WTC11 (cell line): ENCODE results near the gene MRPL52. TPM values are rescaled to one million over a fixed set of nuclear protein-coding genes. Genes with fewer than 3 reads are reported as not detected.

ENCODE experiments used
- ATAC-seq: fragments of 200-7000 bp; cut with Tn5 transposase; 2 replicates; pipeline ENCODE4 v1.10.0; 2021; ENCODE audit warnings: mild to moderate bottlenecking, moderate library complexity
- CTCF ChIA-PET: fragments of 300-600 bp; sonication (Branson Sonifier 250); formaldehyde crosslinking; loops from one replicate; lab custom pipeline; 2021; ENCODE audit warnings: antibody characterized with exemption; lab: Charles Lee
- POLR2A ChIA-PET: fragments of 350-600 bp; sonication (Branson Sonifier 250); formaldehyde crosslinking; loops from one replicate; lab custom pipeline; 2021; ENCODE audit warnings: antibody characterized with exemption; lab: Charles Lee
- DNase-seq: peaks from one replicate; pipeline ENCODE4 v3.0.0; 2021; ENCODE audit warnings: low spot score
- H3K27ac Mint-ChIP-seq: 2 replicates; pipeline ENCODE4 v1.8.0; 2021; ENCODE audit warnings: mixed read lengths
- H3K27me3 Mint-ChIP-seq: 2 replicates; pipeline ENCODE4 v1.8.0; 2021; ENCODE audit warnings: low read depth, mild to moderate bottlenecking, moderate library complexity, mixed read lengths
- H3K36me3 Mint-ChIP-seq: 2 replicates; pipeline ENCODE4 v1.8.0; 2021; ENCODE audit warnings: mixed read lengths
- H3K4me1 Mint-ChIP-seq: 2 replicates; pipeline ENCODE4 v1.8.0; 2022; ENCODE audit warnings: mixed read lengths
- H3K4me3 Mint-ChIP-seq: 2 replicates; pipeline ENCODE4 v1.8.0; 2021; ENCODE audit warnings: mild to moderate bottlenecking, moderate library complexity, mixed read lengths
- H3K9me3 Mint-ChIP-seq: 2 replicates; pipeline ENCODE4 v1.8.0; 2021; ENCODE audit warnings: mixed read lengths
- ESRRA ChIP-seq: sonication (generic); formaldehyde crosslinking; IDR thresholded peaks from 2 replicates; pipeline ENCODE4 v1.8.1; 2022; ENCODE audit warnings: mild to moderate bottlenecking, missing genetic modification reagents, borderline replicate concordance
- FOXK1 ChIP-seq: sonication (generic); formaldehyde crosslinking; IDR thresholded peaks from 2 replicates; pipeline ENCODE4 v1.8.0; 2022; ENCODE audit warnings: mild to moderate bottlenecking, moderate library complexity, missing genetic modification reagents
- NFE2L1 ChIP-seq: sonication (generic); formaldehyde crosslinking; IDR thresholded peaks from 2 replicates; pipeline ENCODE4 v1.8.1; 2023; ENCODE audit warnings: missing genetic modification reagents
- SP1 ChIP-seq: sonication (generic); formaldehyde crosslinking; conservative IDR thresholded peaks from 2 replicates; pipeline ENCODE4 v1.8.1; 2022; ENCODE audit warnings: missing genetic modification reagents
- TEAD1 ChIP-seq: sonication (generic); formaldehyde crosslinking; IDR thresholded peaks from 2 replicates; pipeline ENCODE4 v1.8.0; 2022; ENCODE audit warnings: mild to moderate bottlenecking, missing genetic modification reagents
- ZNF232 ChIP-seq: sonication (generic); formaldehyde crosslinking; IDR thresholded peaks from 2 replicates; pipeline ENCODE4 v1.8.0; 2022; ENCODE audit warnings: mild to moderate bottlenecking, missing genetic modification reagents
- ZNF416 ChIP-seq: fragments of 250-450 bp; sonication (Bioruptor Pico); IDR thresholded peaks from 2 replicates; pipeline ENCODE4 v1.9.0; 2021; ENCODE audit warnings: mild to moderate bottlenecking, inconsistent platforms
- total RNA-seq: library from RNA; stranded (reverse); gene quantifications from 3 replicates; pipeline ENCODE4 v1.2.3, GENCODE V29; 2021
- TF ChIP-seq, protein P1 (sequence below): sonication (generic); formaldehyde crosslinking; IDR thresholded peaks from 2 replicates; pipeline ENCODE4 v1.8.1; 2023; ENCODE audit warnings: mild to moderate bottlenecking, missing genetic modification reagents, moderate library complexity
- TF ChIP-seq, protein P2 (sequence below): sonication (generic); formaldehyde crosslinking; IDR thresholded peaks from 2 replicates; pipeline ENCODE4 v1.8.0; 2022; ENCODE audit warnings: mild to moderate bottlenecking, missing genetic modification reagents
- TF ChIP-seq, protein P3 (sequence below): sonication (generic); formaldehyde crosslinking; IDR thresholded peaks from 2 replicates; pipeline ENCODE4 v1.8.1; 2022; ENCODE audit warnings: missing genetic modification reagents, borderline replicate concordance
- TF ChIP-seq, protein P4 (sequence below): sonication (generic); formaldehyde crosslinking; IDR thresholded peaks from 2 replicates; pipeline ENCODE4 v1.8.0; 2022; ENCODE audit warnings: mild to moderate bottlenecking, missing genetic modification reagents
- TF ChIP-seq, protein P5 (sequence below): sonication (generic); formaldehyde crosslinking; conservative IDR thresholded peaks from 2 replicates; pipeline ENCODE4 v1.8.1; 2022; ENCODE audit warnings: mild to moderate bottlenecking, missing genetic modification reagents
- TF ChIP-seq, protein P6 (sequence below): fragments of 250-450 bp; sonication (Bioruptor Pico); IDR thresholded peaks from 2 replicates; pipeline ENCODE4 v1.9.0; 2021; ENCODE audit warnings: mild to moderate bottlenecking

Gene MRPL52
- total RNA-seq, 1 experiment from 2014 or later = 170 TPM

DNA sequence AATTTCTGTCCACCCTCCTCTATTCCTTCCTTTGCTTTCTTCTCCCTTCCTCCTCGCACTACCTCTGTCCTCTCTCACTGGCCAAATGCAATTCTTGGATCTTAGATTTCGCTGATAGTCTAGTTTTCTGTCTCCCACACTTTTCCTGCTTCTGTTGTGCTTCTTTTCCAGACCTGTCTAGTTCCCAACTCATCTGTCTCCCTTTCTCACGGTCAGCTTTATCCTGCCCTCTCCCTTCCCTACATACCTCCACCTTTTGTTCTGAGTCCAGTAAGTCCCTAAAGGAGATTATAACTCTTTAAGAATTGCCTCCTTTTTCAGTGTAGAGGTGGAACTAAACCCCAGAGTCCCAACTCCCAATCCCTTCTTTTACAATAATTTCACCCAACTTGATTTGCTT lies 5.8 kb downstream of the MRPL52 start:
- DNase-seq (no peak), ATAC-seq (no peak)
- Mint-ChIP-seq H3K27me3 (no peaks in the 10 kb centered on the region; the same call in 1 of the 2 replicates), H3K36me3 (peaks cover 25% of the 10 kb centered on the region), H3K9me3 (no peaks in the 10 kb centered on the region), H3K4me1 (peaks cover 33% of the 10 kb centered on the region), H3K4me3 (peak overlapping the region; percentile 100), H3K27ac (peak overlapping the region; percentile 86)
- CTCF ChIA-PET = interaction anchor here (0.9 to 7.4 kb wide), 4 partner anchors 12 to 58 kb away, joined by 3 to 136 read pairs (median 49); no protein-coding TSS in a partner anchor
- TF ChIP-seq ZNF416 (CRISPR knock-in tag) (no peak), ESRRA (CRISPR knock-in tag) (no peak), FOXK1 (CRISPR knock-in tag) (no peak)
- TF ChIP-seq, protein P1, sequence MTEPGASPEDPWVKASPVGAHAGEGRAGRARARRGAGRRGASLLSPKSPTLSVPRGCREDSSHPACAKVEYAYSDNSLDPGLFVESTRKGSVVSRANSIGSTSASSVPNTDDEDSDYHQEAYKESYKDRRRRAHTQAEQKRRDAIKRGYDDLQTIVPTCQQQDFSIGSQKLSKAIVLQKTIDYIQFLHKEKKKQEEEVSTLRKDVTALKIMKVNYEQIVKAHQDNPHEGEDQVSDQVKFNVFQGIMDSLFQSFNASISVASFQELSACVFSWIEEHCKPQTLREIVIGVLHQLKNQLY = no peak
- POLR2A ChIA-PET = interaction anchor here (3.0 kb wide), 1 partner anchor 13 kb away, joined by 23 read pairs; no protein-coding TSS in a partner anchor

DNA sequence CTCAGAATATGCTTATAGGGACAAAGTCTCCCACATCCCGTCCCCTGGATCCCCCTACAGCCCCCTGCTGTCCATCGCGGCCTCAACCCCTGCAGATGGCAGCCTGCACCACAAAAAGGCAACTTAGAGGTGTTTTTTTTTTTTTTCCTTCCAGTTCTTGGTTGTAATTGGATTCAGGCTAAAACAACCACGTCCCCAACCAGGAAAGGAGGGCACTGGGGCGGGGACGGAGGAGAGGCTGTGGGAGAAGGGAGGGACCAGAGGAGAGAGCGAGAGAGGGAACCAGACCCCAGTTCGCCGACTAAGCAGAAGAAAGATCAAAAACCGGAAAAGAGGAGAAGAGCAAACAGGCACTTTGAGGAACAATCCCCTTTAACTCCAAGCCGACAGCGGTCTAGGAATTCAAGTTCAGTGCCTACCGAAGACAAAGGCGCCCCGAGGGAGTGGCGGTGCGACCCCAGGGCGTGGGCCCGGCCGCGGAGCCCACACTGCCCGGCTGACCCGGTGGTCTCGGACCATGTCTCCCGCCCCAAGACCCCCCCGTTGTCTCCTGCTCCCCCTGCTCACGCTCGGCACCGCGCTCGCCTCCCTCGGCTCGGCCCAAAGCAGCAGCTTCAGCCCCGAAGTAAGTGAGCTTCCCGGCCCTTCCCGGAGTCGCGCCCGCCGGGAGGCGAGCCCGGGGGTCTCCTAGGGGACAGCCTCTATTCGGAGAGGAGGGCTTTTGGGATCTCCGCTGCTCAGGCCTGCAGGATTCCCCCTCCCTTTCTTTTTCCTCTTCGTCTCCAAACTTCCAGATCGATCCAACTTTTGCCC lies 6.8 kb downstream of the MRPL52 start, which contains the start of gene MMP14:
TSS of gene MMP14 (plus strand) at position 285 of the 813 bp plus-strand sequence. CDS start at position 518, 233 bp downstream.
- peak; percentile 66 for ATAC-seq
- Mint-ChIP-seq H3K4me3 (peak within 1 kb of the TSS; percentile 100), H3K36me3 (peaks cover 20% of the 10 kb centered on the region), H3K4me1 (peaks cover 29% of the 10 kb centered on the region), H3K27me3 (no peaks in the 10 kb centered on the region; the same call in 1 of the 2 replicates), H3K9me3 (no peaks in the 10 kb centered on the region), H3K27ac (peak within 1 kb of the TSS; percentile 98)
- POLR2A ChIA-PET = interaction anchor here (0.6 to 3.7 kb wide), 11 partner anchors 8 to 238 kb away, joined by 3 to 81 read pairs (median 4); partner anchors contain the start of genes PRMT5 and REM2
- TF ChIP-seq NFE2L1 (0 out of 2 replicates have a peak, but pooled peaks have one; percentile 10), TEAD1 (no peak), FOXK1 (CRISPR knock-in tag) (peak; percentile 8; the same call in 1 of the 2 replicates), ZNF232 (CRISPR knock-in tag) (no peak), SP1 (peak; percentile 41; the same call in 1 of the 2 replicates)
- TF ChIP-seq, protein P2, sequence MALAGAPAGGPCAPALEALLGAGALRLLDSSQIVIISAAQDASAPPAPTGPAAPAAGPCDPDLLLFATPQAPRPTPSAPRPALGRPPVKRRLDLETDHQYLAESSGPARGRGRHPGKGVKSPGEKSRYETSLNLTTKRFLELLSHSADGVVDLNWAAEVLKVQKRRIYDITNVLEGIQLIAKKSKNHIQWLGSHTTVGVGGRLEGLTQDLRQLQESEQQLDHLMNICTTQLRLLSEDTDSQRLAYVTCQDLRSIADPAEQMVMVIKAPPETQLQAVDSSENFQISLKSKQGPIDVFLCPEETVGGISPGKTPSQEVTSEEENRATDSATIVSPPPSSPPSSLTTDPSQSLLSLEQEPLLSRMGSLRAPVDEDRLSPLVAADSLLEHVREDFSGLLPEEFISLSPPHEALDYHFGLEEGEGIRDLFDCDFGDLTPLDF (CRISPR knock-in tag) = no peak
- TF ChIP-seq, protein P3, sequence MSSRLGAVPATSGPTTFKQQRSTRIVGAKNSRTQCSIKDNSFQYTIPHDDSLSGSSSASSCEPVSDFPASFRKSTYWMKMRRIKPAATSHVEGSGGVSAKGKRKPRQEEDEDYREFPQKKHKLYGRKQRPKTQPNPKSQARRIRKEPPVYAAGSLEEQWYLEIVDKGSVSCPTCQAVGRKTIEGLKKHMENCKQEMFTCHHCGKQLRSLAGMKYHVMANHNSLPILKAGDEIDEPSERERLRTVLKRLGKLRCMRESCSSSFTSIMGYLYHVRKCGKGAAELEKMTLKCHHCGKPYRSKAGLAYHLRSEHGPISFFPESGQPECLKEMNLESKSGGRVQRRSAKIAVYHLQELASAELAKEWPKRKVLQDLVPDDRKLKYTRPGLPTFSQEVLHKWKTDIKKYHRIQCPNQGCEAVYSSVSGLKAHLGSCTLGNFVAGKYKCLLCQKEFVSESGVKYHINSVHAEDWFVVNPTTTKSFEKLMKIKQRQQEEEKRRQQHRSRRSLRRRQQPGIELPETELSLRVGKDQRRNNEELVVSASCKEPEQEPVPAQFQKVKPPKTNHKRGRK = no peak
- TF ChIP-seq, protein P4, sequence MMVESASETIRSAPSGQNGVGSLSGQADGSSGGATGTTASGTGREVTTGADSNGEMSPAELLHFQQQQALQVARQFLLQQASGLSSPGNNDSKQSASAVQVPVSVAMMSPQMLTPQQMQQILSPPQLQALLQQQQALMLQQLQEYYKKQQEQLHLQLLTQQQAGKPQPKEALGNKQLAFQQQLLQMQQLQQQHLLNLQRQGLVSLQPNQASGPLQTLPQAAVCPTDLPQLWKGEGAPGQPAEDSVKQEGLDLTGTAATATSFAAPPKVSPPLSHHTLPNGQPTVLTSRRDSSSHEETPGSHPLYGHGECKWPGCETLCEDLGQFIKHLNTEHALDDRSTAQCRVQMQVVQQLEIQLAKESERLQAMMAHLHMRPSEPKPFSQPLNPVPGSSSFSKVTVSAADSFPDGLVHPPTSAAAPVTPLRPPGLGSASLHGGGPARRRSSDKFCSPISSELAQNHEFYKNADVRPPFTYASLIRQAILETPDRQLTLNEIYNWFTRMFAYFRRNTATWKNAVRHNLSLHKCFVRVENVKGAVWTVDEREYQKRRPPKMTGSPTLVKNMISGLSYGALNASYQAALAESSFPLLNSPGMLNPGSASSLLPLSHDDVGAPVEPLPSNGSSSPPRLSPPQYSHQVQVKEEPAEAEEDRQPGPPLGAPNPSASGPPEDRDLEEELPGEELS (CRISPR knock-in tag) = no peak
- TF ChIP-seq, protein P5, sequence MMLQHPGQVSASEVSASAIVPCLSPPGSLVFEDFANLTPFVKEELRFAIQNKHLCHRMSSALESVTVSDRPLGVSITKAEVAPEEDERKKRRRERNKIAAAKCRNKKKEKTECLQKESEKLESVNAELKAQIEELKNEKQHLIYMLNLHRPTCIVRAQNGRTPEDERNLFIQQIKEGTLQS (CRISPR knock-in tag) = no peak
- TF ChIP-seq, protein P6, sequence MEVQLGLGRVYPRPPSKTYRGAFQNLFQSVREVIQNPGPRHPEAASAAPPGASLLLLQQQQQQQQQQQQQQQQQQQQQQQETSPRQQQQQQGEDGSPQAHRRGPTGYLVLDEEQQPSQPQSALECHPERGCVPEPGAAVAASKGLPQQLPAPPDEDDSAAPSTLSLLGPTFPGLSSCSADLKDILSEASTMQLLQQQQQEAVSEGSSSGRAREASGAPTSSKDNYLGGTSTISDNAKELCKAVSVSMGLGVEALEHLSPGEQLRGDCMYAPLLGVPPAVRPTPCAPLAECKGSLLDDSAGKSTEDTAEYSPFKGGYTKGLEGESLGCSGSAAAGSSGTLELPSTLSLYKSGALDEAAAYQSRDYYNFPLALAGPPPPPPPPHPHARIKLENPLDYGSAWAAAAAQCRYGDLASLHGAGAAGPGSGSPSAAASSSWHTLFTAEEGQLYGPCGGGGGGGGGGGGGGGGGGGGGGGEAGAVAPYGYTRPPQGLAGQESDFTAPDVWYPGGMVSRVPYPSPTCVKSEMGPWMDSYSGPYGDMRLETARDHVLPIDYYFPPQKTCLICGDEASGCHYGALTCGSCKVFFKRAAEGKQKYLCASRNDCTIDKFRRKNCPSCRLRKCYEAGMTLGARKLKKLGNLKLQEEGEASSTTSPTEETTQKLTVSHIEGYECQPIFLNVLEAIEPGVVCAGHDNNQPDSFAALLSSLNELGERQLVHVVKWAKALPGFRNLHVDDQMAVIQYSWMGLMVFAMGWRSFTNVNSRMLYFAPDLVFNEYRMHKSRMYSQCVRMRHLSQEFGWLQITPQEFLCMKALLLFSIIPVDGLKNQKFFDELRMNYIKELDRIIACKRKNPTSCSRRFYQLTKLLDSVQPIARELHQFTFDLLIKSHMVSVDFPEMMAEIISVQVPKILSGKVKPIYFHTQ (CRISPR knock-in tag) = 0 out of 2 replicates have a peak, but pooled peaks have one; percentile 24
- peak; percentile 62 for DNase-seq
- CTCF ChIA-PET = interaction anchor here (0.5 to 7.4 kb wide), 17 partner anchors 9 to 280 kb away, joined by 3 to 136 read pairs (median 6); partner anchors contain the start of genes LRP10 and REM2
